HG03280 (cell line): ENCODE measurements around the gene TSHZ1.

Experiments used
- ATAC-seq: cut with Tn5 transposase; IDR thresholded peaks from one replicate; pipeline ENCODE4 v1.9.1; 2021; ENCODE audit warnings: mild to moderate bottlenecking, moderate library complexity; ENCODE audit not compliant: unreplicated experiment

The TSHZ1 gene

GRCh38 chr18:75218065-75218923 lies 7.7 kb downstream of the TSHZ1 start:
- no peak for ATAC-seq

GRCh38 chr18:75219745-75220375 lies 9.3 kb downstream of the TSHZ1 start:
- no peak for ATAC-seq

- no peak for ATAC-seq
Measured at GRCh38 chr18:75220551-75221355, 10.2 kb downstream of the TSHZ1 start.

- no peak for ATAC-seq
Measured at GRCh38 chr18:75221397-75221796, 10.8 kb downstream of the TSHZ1 start.

- no peak for ATAC-seq
Measured at GRCh38 chr18:75221897-75222296, 11.3 kb downstream of the TSHZ1 start.

- ATAC-seq = no peak
Measured at GRCh38 chr18:75222407-75222806, 11.8 kb downstream of the TSHZ1 start.

- no peak for ATAC-seq
Measured at GRCh38 chr18:75223687-75224347, 13.2 kb downstream of the TSHZ1 start.

- no peak for ATAC-seq
Measured at GRCh38 chr18:75226286-75226955, 15.8 kb downstream of the TSHZ1 start.

GRCh38 chr18:75226956-75227316 lies 16.3 kb downstream of the TSHZ1 start:
- no peak for ATAC-seq

GRCh38 chr18:75227535-75228296 lies 17.1 kb downstream of the TSHZ1 start:
- ATAC-seq = no peak

- ATAC-seq = no peak
Measured at GRCh38 chr18:75228967-75229366, 18.4 kb downstream of the TSHZ1 start.

GRCh38 chr18:75229437-75229836 lies 18.8 kb downstream of the TSHZ1 start:
- no peak for ATAC-seq

GRCh38 chr18:75230163-75231052 lies 19.8 kb downstream of the TSHZ1 start:
- ATAC-seq = no peak

GRCh38 chr18:75231053-75231406 lies 20.4 kb downstream of the TSHZ1 start:
- ATAC-seq = no peak

GRCh38 chr18:75234901-75235300 lies 24.3 kb downstream of the TSHZ1 start:
- no peak for ATAC-seq

- ATAC-seq = no peak
Measured at GRCh38 chr18:75235896-75236295, 25.3 kb downstream of the TSHZ1 start.

- ATAC-seq = no peak
Measured at GRCh38 chr18:75238100-75238499, 27.5 kb downstream of the TSHZ1 start.

- ATAC-seq = no peak
Measured at GRCh38 chr18:75238786-75239185, 28.2 kb downstream of the TSHZ1 start.

GRCh38 chr18:75240433-75240832 lies 29.8 kb downstream of the TSHZ1 start:
- no peak for ATAC-seq
